ENCODE results near the gene LUZP1. TPM values are rescaled to one million over a fixed set of nuclear protein-coding genes. Genes with fewer than 3 reads are reported as not detected.
A peak's percentile ranks its signal among the peaks of the same experiment; 100 is the strongest.

The LUZP1 gene
- total RNA-seq, 1 experiment from 2014 or later = 40.2 TPM

GRCh38 chr1:23101887-23102286, 66.8 kb downstream of the LUZP1 start:
- H3K36me3 ChIP-seq (ENCODE audit: control insufficient read depth, insufficient read depth, low read length) = peaks cover 5% of the 10 kb centered on the region; the same call in 1 of the 2 replicates
- ChIA-PET CTCF (interaction anchor here (0.5 to 3.9 kb wide), 4 partner anchors 74 to 82 kb away, joined by 3 to 49 read pairs (median 5); no protein-coding TSS in a partner anchor), POLR2A (no interaction called here)
- no peak overlapping the region for H3K4me3 ChIP-seq (ENCODE audit: low read depth in 2 of 2, low read length in 2 of 2)
- no peaks in the 10 kb centered on the region for H3K27me3 ChIP-seq (ENCODE audit: control insufficient read depth, insufficient read depth, low read length)
- BruUV-seq (replicated peaks) = no TSS peak
- H3K27ac ChIP-seq (ENCODE audit: low read length) = peak overlapping the region; percentile 63
- in situ Hi-C loops (cut with HindIII; ENCODE audit: low pct_unique_long_range_greater_than_20kb, low sequenced_read_pairs) (no loop called here), intact Hi-C loops (cut with micrococcal nuclease; ENCODE audit: unreplicated experiment) (no loop called here)
- ATAC-seq (peak; percentile 5; the same call in 1 of the 2 replicates), DNase-seq (ENCODE audit: low read depth, low spot score) (no peak)
- H3K4me1 ChIP-seq (ENCODE audit: control insufficient read depth, insufficient read depth, low read length) = peaks cover 46% of the 10 kb centered on the region
- no peaks in the 10 kb centered on the region for H3K9me3 ChIP-seq (ENCODE audit: control insufficient read depth, insufficient read depth, low read depth, low read length)
- TF ChIP-seq TCF7L2 (IDR thresholded peaks at IDR 0.05; ENCODE audit: low read depth, low read length) (no peak), POLR2AphosphoS5 (IDR thresholded peaks at IDR 0.05; ENCODE audit: low read depth, low read length) (no peak), CTCF (IDR thresholded peaks at IDR 0.05) (no peak), REST (IDR thresholded peaks at IDR 0.05; ENCODE audit: insufficient read depth in 1 of 2, low read depth in 2 of 2, low read length in 1 of 2) (no peak), SIN3A (IDR thresholded peaks at IDR 0.05; ENCODE audit: borderline replicate concordance, insufficient read depth, low read depth, low read length) (no peak)

- TF ChIP-seq REST (IDR thresholded peaks at IDR 0.05; ENCODE audit: insufficient read depth in 1 of 2, low read depth in 2 of 2, low read length in 1 of 2) (no peak), SIN3A (IDR thresholded peaks at IDR 0.05; ENCODE audit: borderline replicate concordance, insufficient read depth, low read depth, low read length) (no peak), CTCF (IDR thresholded peaks at IDR 0.05) (no peak)
- DNase-seq (ENCODE audit: low read depth, low spot score) (peak; percentile 55), ATAC-seq (no peak)
- Histone ChIP-seq H3K4me1 (ENCODE audit: control insufficient read depth, insufficient read depth, low read length) (peaks cover 46% of the 10 kb centered on the region), H3K27ac (ENCODE audit: low read length) (peak overlapping the region; percentile 63; the same call in 1 of the 2 replicates), H3K27me3 (ENCODE audit: control insufficient read depth, insufficient read depth, low read length) (no peaks in the 10 kb centered on the region), H3K9me3 (ENCODE audit: control insufficient read depth, insufficient read depth, low read depth, low read length) (no peaks in the 10 kb centered on the region), H3K36me3 (ENCODE audit: control insufficient read depth, insufficient read depth, low read length) (peaks cover 5% of the 10 kb centered on the region; the same call in 1 of the 2 replicates), H3K4me3 (ENCODE audit: low read depth in 2 of 2, low read length in 2 of 2) (no peak overlapping the region)
- intact Hi-C loops (cut with micrococcal nuclease; ENCODE audit: unreplicated experiment) (no loop called here), in situ Hi-C loops (cut with HindIII; ENCODE audit: low pct_unique_long_range_greater_than_20kb, low sequenced_read_pairs) (no loop called here)
- ChIA-PET CTCF (interaction anchor here (3.9 kb wide), 1 partner anchor 82 kb away, joined by 49 read pairs; no protein-coding TSS in a partner anchor), POLR2A (no interaction called here)
- no TSS peak for BruUV-seq (replicated peaks)
Measured at GRCh38 chr1:23101101-23101827, 67.4 kb downstream of the LUZP1 start.

All from Panc1 (cell line).